Stimulated activated CD4-positive, alpha-beta T cell treated with anti-CD3 and anti-CD28 coated beads, TNF-alpha, amount 100 ng/mL, for 48 hours (primary cell): ENCODE data around the gene UBA7.
A peak's percentile ranks its signal among the peaks of the same experiment; 100 is the strongest.
"Not testable (repeated sequence)": the region's sequence is repeated elsewhere in the genome, so short reads cannot be mapped to it uniquely, and the experiment has no call there.

Source experiments
- DNase-seq, 3 donors: peaks; one replicate each; pipeline ENCODE4 v3.0.0-alpha.2; 2020; ENCODE audit warnings: low read depth in 3 of 3

UBA7 gene

GRCh38 chr3:49813497-49814174 lies at the start of gene UBA7:
UBA7 (minus strand) TSS chr3:49813953; CDS start chr3:49813787, 166 bp downstream.
- DNase-seq: peak in 1 of 3 donors; percentile 28

GRCh38 chr3:49859576-49860305 lies 46.0 kb upstream of the UBA7 start:
- DNase-seq: no peak

- DNase-seq: peak; percentile 91 to 95 (median 94)
Measured at GRCh38 chr3:49856181-49857005, 42.6 kb upstream of the UBA7 start, which contains the start of gene TRAIP. TRAIP (minus strand) TSS chr3:49856564; CDS start chr3:49856453, 111 bp downstream.

GRCh38 chr3:49855662-49856061 lies 41.9 kb upstream of the UBA7 start:
- no peak for DNase-seq

GRCh38 chr3:49845694-49846093 lies 31.9 kb upstream of the UBA7 start:
- DNase-seq: no peak

GRCh38 chr3:49844464-49845183 lies 30.9 kb upstream of the UBA7 start:
- no peak for DNase-seq

GRCh38 chr3:49842843-49843517 lies 29.2 kb upstream of the UBA7 start:
- no peak for DNase-seq

GRCh38 chr3:49841806-49842205 lies 28.1 kb upstream of the UBA7 start:
- DNase-seq: no peak

- no peak for DNase-seq
Measured at GRCh38 chr3:49841126-49841696, 27.5 kb upstream of the UBA7 start.

- DNase-seq: no peak
Measured at GRCh38 chr3:49840388-49840787, 26.6 kb upstream of the UBA7 start.

- DNase-seq: peak; percentile 61 to 66 (median 63)
Measured at GRCh38 chr3:49839193-49839809, 25.5 kb upstream of the UBA7 start.

GRCh38 chr3:49831341-49831740 lies 17.6 kb upstream of the UBA7 start:
- no peak for DNase-seq

GRCh38 chr3:49826016-49826415 lies 12.3 kb upstream of the UBA7 start:
- DNase-seq: no peak

- not testable (repeated sequence) for DNase-seq
Measured at GRCh38 chr3:49823131-49823530, 9.4 kb upstream of the UBA7 start.

- DNase-seq: no peak
Measured at GRCh38 chr3:49812916-49813496, 747 bp downstream of the UBA7 start.

- no peak for DNase-seq
Measured at GRCh38 chr3:49807431-49808114, 6.2 kb downstream of the UBA7 start.

GRCh38 chr3:49806850-49807249 lies 6.9 kb downstream of the UBA7 start:
- no peak for DNase-seq

- no peak for DNase-seq
Measured at GRCh38 chr3:49805897-49806701, 7.7 kb downstream of the UBA7 start.
